Transverse colon (tissue), 4 donors: Measurements from ENCODE around the gene WDFY3. TPM values are rescaled to one million over a fixed set of nuclear protein-coding genes. Genes with fewer than 3 reads are reported as not detected.

Source experiments
- DNase-seq: peaks from one replicate; pipeline ENCODE4 v3.0.0-alpha.2; 2019
- H3K27ac ChIP-seq, 4 donors: fragments of 200-600 bp; sonication (generic); 2 replicates each; pipeline ENCODE4 v1.5.1; 2016 to 2018; ENCODE audit warnings: inconsistent platforms in 4 of 4
- H3K27me3 ChIP-seq: fragments of 200-600 bp; sonication (generic); 2 replicates; pipeline ENCODE4 v1.5.1; 2017; ENCODE audit warnings: inconsistent platforms
- H3K36me3 ChIP-seq, 4 donors: fragments of 200-600 bp; sonication (generic); 2 replicates each; pipeline ENCODE4 v1.5.1; 2017 to 2019; ENCODE audit warnings: inconsistent platforms in 4 of 4
- H3K4me1 ChIP-seq, 4 donors: fragments of 200-600 bp; sonication (generic); 2 replicates each; pipeline ENCODE4 v1.5.1; 2017 to 2020; ENCODE audit warnings: inconsistent platforms in 4 of 4
- H3K4me3 ChIP-seq, 4 donors: fragments of 200-600 bp; sonication (generic); 1 replicate in 1 of 4; 2 replicates in 3 of 4; pipeline versions ENCODE4 v1.5.1 to v1.6.1; 2017 to 2019; ENCODE audit warnings: inconsistent platforms in 4 of 4
- H3K9me3 ChIP-seq, 2 donors: fragments of 200-600 bp; sonication (generic); 2 replicates each; pipeline ENCODE4 v1.5.1; 2017 to 2019; ENCODE audit warnings: inconsistent platforms in 2 of 2
- CTCF ChIP-seq, 5 experiments: fragments of 200-600 bp in 3 of 5; fragments of 450-650 bp in 2 of 5; sonication (generic) in 3 of 5; IDR thresholded peaks; 1 replicate in 2 of 5; 2 replicates in 3 of 5; pipeline ENCODE4 v1.5.1; 2016 to 2017; ENCODE audit warnings: antibody characterized with exemption in 5 of 5, inconsistent platforms in 3 of 5, mild to moderate bottlenecking in 2 of 5, moderate library complexity in 1 of 5
- EP300 ChIP-seq: sonication (generic); formaldehyde crosslinking; IDR thresholded peaks from one replicate; pipeline ENCODE4 v1.6.1; 2017; ENCODE audit warnings: antibody characterized with exemption, low read depth
- POLR2A ChIP-seq: fragments of 450-650 bp; IDR thresholded peaks from one replicate; pipeline ENCODE4 v1.6.1; 2016; ENCODE audit warnings: antibody characterized with exemption, mild to moderate bottlenecking, moderate library complexity
- POLR2AphosphoS5 ChIP-seq, 3 donors: sonication (generic); formaldehyde crosslinking; IDR thresholded peaks; one replicate each; pipeline ENCODE4 v1.6.1; 2016; ENCODE audit warnings: antibody characterized with exemption in 3 of 3
- WGBS, 2 donors: methylation state at CpG; one replicate each; pipeline ENCODE4 v1.1.5; 2018; ENCODE audit warnings: low coverage in 1 of 2; 5-methylcytosine and 5-hydroxymethylcytosine counted together
- in situ Hi-C, 4 donors: fragments of 200-750 bp; cut with MboI; loops; one replicate each; pipeline versions ENCODE4 v1.15.0 to v1.15.1; 2017; ENCODE audit warnings: low sequenced_read_pairs in 3 of 4, low pct_ligation_motif_present in 1 of 4, low pct_unique_long_range_greater_than_20kb in 1 of 4
- intact Hi-C: fragments of 100-400 bp; cut with DNase I; formaldehyde crosslinking; loops from one replicate; pipeline ENCODE4 v1.15.1; 2023; ENCODE audit warnings: low total_unique reads
- total RNA-seq, 4 donors: library from RNA; depleted of rRNA; stranded (reverse); fragments of >200 nt; gene quantifications; one replicate each; pipeline ENCODE4 v1.1.0, GENCODE V29; 2016

Gene WDFY3
- total RNA-seq, 4 donors from 2014 or later: 58.8 to 449 (median 69.2) TPM

GRCh38 chr4:84913176-84913575, 53.3 kb downstream of the WDFY3 start:
- Histone ChIP-seq H3K36me3 (no peaks in the 10 kb centered on the region), H3K4me3 (no peak overlapping the region), H3K4me1 (peaks cover 0 to 21% (median 6%) of the 10 kb centered on the region in 4 donors), H3K27ac (no peak overlapping the region), H3K27me3 (no peaks in the 10 kb centered on the region), H3K9me3 (no peaks in the 10 kb centered on the region)
- no peak for DNase-seq
- TF ChIP-seq EP300: no peak
- TF ChIP-seq POLR2AphosphoS5 (IDR thresholded peaks at IDR 0.05): no peak
- TF ChIP-seq POLR2A: no peak
- TF ChIP-seq CTCF (IDR thresholded peaks at IDR 0.05): no peak
- intact Hi-C loops: no loop called here
- in situ Hi-C loops: no loop called here
- WGBS, 2 donors: 83 to 100% methylated on average over 3 of the region's 3 CpGs

DNA sequence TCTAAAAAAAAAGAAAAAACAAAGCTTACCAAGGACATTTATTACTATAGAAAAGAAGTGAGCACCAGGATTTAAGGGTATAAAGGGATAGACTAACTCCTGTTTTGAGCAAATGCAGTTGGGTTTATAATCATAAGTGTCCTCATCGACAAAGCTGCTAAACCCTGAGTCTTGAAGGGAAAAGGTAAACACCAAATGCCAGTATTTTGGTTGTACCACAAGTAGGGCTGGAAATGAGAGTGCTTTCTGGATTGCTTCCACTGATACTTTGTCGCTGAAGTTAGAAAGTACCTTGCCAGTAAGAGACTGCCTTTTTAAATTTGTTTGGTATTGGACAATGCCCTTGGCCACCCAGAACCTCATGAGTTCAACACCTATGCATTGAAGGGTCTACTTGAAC, 53.7 kb downstream of the WDFY3 start:
- Histone ChIP-seq H3K36me3 (no peaks in the 10 kb centered on the region), H3K27me3 (no peaks in the 10 kb centered on the region), H3K9me3 (no peaks in the 10 kb centered on the region), H3K4me3 (no peak overlapping the region), H3K27ac (no peak overlapping the region), H3K4me1 (peaks cover 0 to 22% (median 6%) of the 10 kb centered on the region in 4 donors)
- TF ChIP-seq EP300 (no peak), POLR2AphosphoS5 (IDR thresholded peaks at IDR 0.05) (no peak), POLR2A (no peak), CTCF (IDR thresholded peaks at IDR 0.05) (no peak)
- in situ Hi-C loops: no loop called here
- no peak for DNase-seq
- intact Hi-C loops: no loop called here
- WGBS, 2 donors: 89 to 100% methylated on average over 1 to 2 of the region's 2 CpGs

DNA sequence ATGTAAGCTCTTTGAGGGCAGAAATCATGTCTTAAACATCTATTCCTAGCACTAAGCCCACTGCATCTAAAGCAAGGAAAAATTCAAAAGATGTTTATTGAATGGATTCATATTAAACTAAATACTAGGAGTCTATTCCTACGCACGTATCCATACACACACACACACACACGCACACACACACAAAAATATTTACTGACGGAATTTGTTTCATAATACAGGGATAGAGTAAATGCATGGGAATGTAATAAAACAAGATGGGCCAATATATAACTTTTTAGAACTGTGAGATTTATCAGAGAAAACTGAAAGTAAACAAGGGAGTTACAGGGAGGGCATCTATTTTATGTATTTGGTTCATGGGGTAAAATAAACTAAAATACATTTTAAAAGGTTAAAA, 57.6 kb downstream of the WDFY3 start:
- Histone ChIP-seq H3K36me3 (no peaks in the 10 kb centered on the region), H3K4me3 (no peak overlapping the region), H3K27ac (no peak overlapping the region), H3K4me1 (peaks cover 0 to 3% (median 0%) of the 10 kb centered on the region in 4 donors), H3K9me3 (no peaks in the 10 kb centered on the region), H3K27me3 (no peaks in the 10 kb centered on the region)
- intact Hi-C loops: no loop called here
- in situ Hi-C loops: no loop called here
- TF ChIP-seq POLR2AphosphoS5 (IDR thresholded peaks at IDR 0.05) (no peak), POLR2A (no peak), CTCF (IDR thresholded peaks at IDR 0.05) (no peak), EP300 (no peak)
- no peak for DNase-seq
- 68 to 84% methylated on average over 4 of the region's 4 CpGs for WGBS, 2 donors

DNA sequence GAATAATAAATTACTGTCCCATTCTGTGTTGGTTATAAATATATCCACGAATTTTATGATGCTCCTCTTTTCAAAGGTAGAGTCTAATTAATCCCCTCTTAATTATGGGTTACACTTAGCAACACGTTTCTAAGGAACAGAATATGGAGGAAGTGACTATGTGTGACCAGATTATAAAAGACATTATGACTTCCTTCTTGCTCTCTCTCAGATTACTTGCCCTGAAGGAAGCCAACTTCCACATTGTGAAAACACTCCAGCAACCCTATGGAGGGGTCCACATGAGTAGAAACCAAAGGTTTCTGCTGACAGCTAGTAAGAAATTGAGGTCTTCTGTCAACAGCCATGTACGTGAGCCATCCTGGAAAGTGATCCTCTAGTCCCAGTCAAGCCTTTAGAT, 59.3 kb downstream of the WDFY3 start:
- in situ Hi-C loops: no loop called here
- intact Hi-C loops: no loop called here
- H3K4me3 ChIP-seq: no peak overlapping the region
- H3K9me3 ChIP-seq: no peaks in the 10 kb centered on the region
- peaks cover 0 to 3% (median 0%) of the 10 kb centered on the region in 4 donors for H3K4me1 ChIP-seq
- DNase-seq: no peak
- H3K27ac ChIP-seq: no peak overlapping the region
- H3K36me3 ChIP-seq: no peaks in the 10 kb centered on the region
- no peak for TF ChIP-seq POLR2AphosphoS5 (IDR thresholded peaks at IDR 0.05)
- no peaks in the 10 kb centered on the region for H3K27me3 ChIP-seq
- 50 to 65% methylated on average over 2 to 3 of the region's 3 CpGs for WGBS, 2 donors

GRCh38 chr4:84905646-84906045, 60.8 kb downstream of the WDFY3 start:
- WGBS, 2 donors: 86 to 96% methylated on average over 2 of the region's 2 CpGs
- TF ChIP-seq POLR2AphosphoS5 (IDR thresholded peaks at IDR 0.05): no peak
- TF ChIP-seq EP300: no peak
- TF ChIP-seq CTCF (IDR thresholded peaks at IDR 0.05): no peak
- TF ChIP-seq POLR2A: no peak
- H3K27ac ChIP-seq: no peak overlapping the region
- DNase-seq: no peak
- H3K36me3 ChIP-seq: no peaks in the 10 kb centered on the region
- peaks cover 0 to 3% (median 0%) of the 10 kb centered on the region in 4 donors for H3K4me1 ChIP-seq
- no peak overlapping the region for H3K4me3 ChIP-seq
- in situ Hi-C loops (no loop called here), intact Hi-C loops (no loop called here)
- H3K27me3 ChIP-seq: no peaks in the 10 kb centered on the region
- H3K9me3 ChIP-seq: no peaks in the 10 kb centered on the region
